Upper lobe of left lung (tissue), 4 donors: ENCODE measurements around the gene FLAD1.

Source experiments
- CTCF ChIP-seq, 6 experiments: fragments of 450-650 bp in 4 of 6; fragments of 200-600 bp in 2 of 6; sonication (generic) in 2 of 6; IDR thresholded peaks; one replicate each; pipeline ENCODE4 v1.5.1; 2016 to 2019; ENCODE audit warnings: antibody characterized with exemption in 6 of 6
- EP300 ChIP-seq, 4 donors: sonication (generic); formaldehyde crosslinking; IDR thresholded peaks; one replicate each; pipeline ENCODE4 v1.5.1; 2017; ENCODE audit warnings: antibody characterized with exemption in 4 of 4, control low read depth in 2 of 4
- POLR2AphosphoS5 ChIP-seq, 2 donors: sonication (generic); formaldehyde crosslinking; IDR thresholded peaks; one replicate each; pipeline ENCODE4 v1.5.1; 2017; ENCODE audit warnings: antibody characterized with exemption in 2 of 2

GRCh38 chr1:155012776-155013602 lies 29.8 kb downstream of the FLAD1 start:
- TF ChIP-seq CTCF (IDR thresholded peaks at IDR 0.05) (no peak), EP300 (IDR thresholded peaks at IDR 0.05) (no peak), POLR2AphosphoS5 (IDR thresholded peaks at IDR 0.05) (no peak)
